Ovary (tissue), 3 donors: Measurements from ENCODE around the gene CLIP2.

Source experiments
- POLR2A ChIP-seq: fragments of 450-650 bp; IDR thresholded peaks from one replicate; pipeline ENCODE4 v1.6.1; 2017; ENCODE audit warnings: antibody characterized with exemption, mild to moderate bottlenecking, moderate library complexity
- TF ChIP-seq, protein P1 (sequence below), 3 donors: fragments of 450-650 bp in 2 of 3; fragments of 200-600 bp in 1 of 3; IDR thresholded peaks; one replicate each; pipeline versions ENCODE4 v1.5.1 to v1.8.0; 2016 to 2022; ENCODE audit warnings: antibody characterized with exemption in 3 of 3, mild to moderate bottlenecking in 1 of 3
- donor health status: DM: no; HTN: no; CAD: no.

DNA sequence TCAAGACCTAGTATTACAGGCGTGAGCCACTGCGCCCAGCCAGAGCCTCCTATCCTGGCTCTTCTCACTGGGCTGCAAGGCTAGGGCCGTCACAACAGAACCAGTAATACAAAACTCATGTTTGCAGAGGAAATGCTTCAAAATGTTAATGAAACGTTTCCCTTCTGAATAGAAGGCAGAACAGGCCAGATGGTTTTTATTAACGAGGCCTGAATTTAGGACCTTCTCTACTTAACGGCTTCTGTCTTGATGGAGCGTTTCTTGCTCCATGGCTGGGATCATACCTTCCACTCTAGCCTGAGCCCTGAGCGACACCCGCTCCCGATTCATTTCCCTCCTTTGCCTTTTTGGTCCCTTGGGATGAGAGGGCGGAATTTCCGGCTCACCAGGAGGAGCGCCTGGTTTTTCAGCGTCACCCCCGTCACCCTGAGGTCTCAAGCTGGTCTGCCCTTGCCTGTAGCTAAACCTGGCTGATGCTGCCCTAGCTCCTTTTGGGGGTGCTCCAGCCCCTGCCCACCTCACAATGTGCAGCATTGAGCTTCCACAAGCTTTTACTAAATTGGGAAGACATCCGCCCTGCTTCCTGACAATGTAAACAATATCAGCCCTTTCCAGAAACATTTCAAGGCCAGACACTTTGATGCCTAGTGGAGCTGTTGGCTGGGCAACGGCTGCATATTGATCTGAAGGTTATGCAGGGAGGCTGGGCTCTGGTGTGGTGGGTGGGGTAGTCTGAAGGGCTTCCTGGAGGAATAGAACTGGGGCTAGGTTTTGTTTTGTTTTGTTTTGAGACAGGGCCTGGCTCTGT lies 5.2 kb downstream of the CLIP2 start:
- TF ChIP-seq, protein P1, sequence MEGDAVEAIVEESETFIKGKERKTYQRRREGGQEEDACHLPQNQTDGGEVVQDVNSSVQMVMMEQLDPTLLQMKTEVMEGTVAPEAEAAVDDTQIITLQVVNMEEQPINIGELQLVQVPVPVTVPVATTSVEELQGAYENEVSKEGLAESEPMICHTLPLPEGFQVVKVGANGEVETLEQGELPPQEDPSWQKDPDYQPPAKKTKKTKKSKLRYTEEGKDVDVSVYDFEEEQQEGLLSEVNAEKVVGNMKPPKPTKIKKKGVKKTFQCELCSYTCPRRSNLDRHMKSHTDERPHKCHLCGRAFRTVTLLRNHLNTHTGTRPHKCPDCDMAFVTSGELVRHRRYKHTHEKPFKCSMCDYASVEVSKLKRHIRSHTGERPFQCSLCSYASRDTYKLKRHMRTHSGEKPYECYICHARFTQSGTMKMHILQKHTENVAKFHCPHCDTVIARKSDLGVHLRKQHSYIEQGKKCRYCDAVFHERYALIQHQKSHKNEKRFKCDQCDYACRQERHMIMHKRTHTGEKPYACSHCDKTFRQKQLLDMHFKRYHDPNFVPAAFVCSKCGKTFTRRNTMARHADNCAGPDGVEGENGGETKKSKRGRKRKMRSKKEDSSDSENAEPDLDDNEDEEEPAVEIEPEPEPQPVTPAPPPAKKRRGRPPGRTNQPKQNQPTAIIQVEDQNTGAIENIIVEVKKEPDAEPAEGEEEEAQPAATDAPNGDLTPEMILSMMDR (IDR thresholded peaks at IDR 0.05), result no peak
- no peak for TF ChIP-seq POLR2A
